Right atrium auricular region (tissue), 2 donors: ENCODE results near the gene CDYL. TPM values are rescaled to one million over a fixed set of nuclear protein-coding genes. Genes with fewer than 3 reads are reported as not detected.

Experiments
- DNase-seq: peaks from one replicate; pipeline ENCODE4 v3.0.0-alpha.2; 2019; ENCODE audit warnings: low spot score
- H3K27ac ChIP-seq, 2 donors: fragments of 200-600 bp; sonication (generic); 1 replicate in 1 of 2; 2 replicates in 1 of 2; pipeline ENCODE4 v1.5.1; 2016 to 2019
- H3K27me3 ChIP-seq, 2 donors: fragments of 200-600 bp; sonication (generic); one replicate each; pipeline versions ENCODE4 v1.5.1 to v1.6.0; 2017 to 2019
- H3K36me3 ChIP-seq: fragments of 200-600 bp; sonication (generic); one replicate; pipeline ENCODE4 v1.5.1; 2016
- H3K4me1 ChIP-seq, 2 donors: fragments of 200-600 bp; sonication (generic); one replicate each; pipeline versions ENCODE4 v1.5.1 to v1.6.0; 2017 to 2019
- H3K4me3 ChIP-seq, 2 donors: fragments of 200-600 bp; sonication (generic); 1 replicate in 1 of 2; 2 replicates in 1 of 2; pipeline ENCODE4 v1.5.1; 2017 to 2019; ENCODE audit warnings: mild to moderate bottlenecking in 1 of 2, moderate library complexity in 1 of 2
- H3K9me3 ChIP-seq, 2 donors: fragments of 200-600 bp; sonication (generic); one replicate each; pipeline ENCODE4 v1.5.1; 2019
- CTCF ChIP-seq, 2 donors: fragments of 200-600 bp; sonication (generic); IDR thresholded peaks; one replicate each; pipeline ENCODE4 v1.5.1; 2019; ENCODE audit warnings: antibody characterized with exemption in 2 of 2
- total RNA-seq, 2 donors: library from RNA; depleted of rRNA; stranded (reverse); fragments of >200 nt; gene quantifications; one replicate each; pipeline ENCODE4 v1.1.0, GENCODE V29; 2016

The CDYL gene
- total RNA-seq, 2 donors from 2014 or later, result 23.7 to 28.9 TPM

DNA sequence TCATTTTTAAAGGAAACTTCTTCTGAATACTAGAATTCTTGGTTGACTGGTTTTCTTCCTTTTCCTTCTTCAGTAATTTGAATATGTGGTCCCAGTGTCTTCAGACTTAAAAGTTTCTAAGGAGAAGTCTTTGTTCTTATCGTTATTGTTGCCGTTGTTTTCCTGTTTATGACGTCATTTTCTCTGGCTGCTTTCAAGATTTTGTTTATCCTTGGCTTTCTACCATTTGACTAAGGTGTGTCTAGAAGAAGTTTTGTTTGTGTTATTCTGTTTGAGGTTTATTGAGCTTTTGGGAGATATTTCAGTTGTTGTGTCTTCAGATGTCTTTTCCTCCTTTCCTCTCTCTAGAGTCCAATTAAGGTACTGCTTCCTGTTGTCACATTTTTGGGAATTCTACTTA, 24.5 kb downstream of the CDYL start:
- Histone ChIP-seq H3K4me1 (peaks cover 0 to 28% of the 10 kb centered on the region in 2 donors), H3K36me3 (no peaks in the 10 kb centered on the region), H3K9me3 (peaks cover 0 to 13% of the 10 kb centered on the region in 2 donors), H3K27ac (no peak overlapping the region), H3K27me3 (no peaks in the 10 kb centered on the region), H3K4me3 (no peak overlapping the region)
- no peak for DNase-seq
- no peak for TF ChIP-seq CTCF (IDR thresholded peaks at IDR 0.05)

DNA sequence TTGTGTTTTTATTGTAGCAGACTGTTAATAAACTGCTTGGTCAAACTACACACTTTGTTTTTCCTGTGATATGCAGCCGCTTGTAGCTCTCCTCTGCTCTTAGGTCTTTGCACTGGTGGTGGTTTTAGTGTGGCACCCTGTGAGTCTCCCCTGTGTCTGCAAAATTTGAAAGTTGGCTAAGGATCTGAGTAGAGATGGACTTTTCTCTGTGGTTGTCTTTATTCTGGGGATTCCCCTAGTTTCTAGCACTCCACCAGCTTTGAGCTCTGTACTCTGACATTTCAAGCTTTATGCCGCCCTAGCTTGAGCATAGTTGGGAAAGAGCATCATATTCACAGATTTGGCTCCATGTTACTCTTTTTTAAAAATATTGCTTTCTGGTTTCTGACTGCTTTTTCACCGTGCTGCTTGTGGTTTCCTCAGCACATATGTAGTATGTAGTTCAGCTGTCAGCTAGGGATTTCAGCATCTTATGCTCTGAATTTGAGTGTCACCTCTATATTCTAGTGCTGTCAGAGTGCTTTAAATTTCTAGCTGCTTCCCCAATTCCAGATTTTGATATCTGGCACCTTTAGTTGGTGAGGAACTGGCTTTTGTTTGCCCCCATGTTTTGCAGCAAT, 25.4 kb downstream of the CDYL start:
- peaks cover 0 to 13% of the 10 kb centered on the region in 2 donors for H3K9me3 ChIP-seq
- peaks cover 0 to 37% of the 10 kb centered on the region in 2 donors for H3K4me1 ChIP-seq
- H3K27ac ChIP-seq, result no peak overlapping the region
- H3K4me3 ChIP-seq, result no peak overlapping the region
- H3K27me3 ChIP-seq, result no peaks in the 10 kb centered on the region
- TF ChIP-seq CTCF (IDR thresholded peaks at IDR 0.05), result no peak
- no peaks in the 10 kb centered on the region for H3K36me3 ChIP-seq
- DNase-seq, result no peak

DNA sequence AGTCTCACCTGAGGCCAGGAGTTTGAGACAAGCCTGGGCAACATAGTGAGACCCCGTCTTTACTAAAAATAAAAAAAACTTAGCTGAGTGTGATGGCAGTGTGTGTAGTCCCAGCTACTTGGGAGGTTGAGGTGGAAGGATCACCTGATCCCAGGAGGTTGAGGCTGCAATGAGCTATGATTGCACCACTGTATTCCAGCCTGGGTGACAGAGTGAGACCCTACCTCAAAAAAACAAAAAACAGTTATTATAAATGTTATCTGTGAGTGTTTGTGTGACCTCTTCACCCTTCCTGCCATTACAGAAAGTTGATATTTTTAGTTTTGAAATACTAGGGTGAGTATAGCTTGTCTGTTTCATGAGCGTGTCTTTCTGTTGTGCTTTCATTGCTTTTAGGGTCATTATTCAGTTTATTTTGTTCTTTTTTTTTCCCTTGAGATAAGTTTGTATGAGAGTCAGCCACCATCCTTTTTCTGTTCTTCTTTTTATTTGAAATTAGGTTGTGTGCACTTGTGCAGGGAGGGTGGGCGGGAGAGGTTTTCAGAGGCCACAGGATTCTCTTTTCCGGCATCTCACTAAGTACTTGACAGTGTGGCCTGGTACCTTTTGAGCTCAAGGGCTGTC, 26.2 kb downstream of the CDYL start:
- Histone ChIP-seq H3K36me3 (no peaks in the 10 kb centered on the region), H3K4me1 (peaks cover 0 to 38% of the 10 kb centered on the region in 2 donors), H3K27ac (no peak overlapping the region), H3K4me3 (no peak overlapping the region), H3K9me3 (peaks cover 0 to 13% of the 10 kb centered on the region in 2 donors), H3K27me3 (no peaks in the 10 kb centered on the region)
- no peak for DNase-seq
- TF ChIP-seq CTCF (IDR thresholded peaks at IDR 0.05), result no peak

DNA sequence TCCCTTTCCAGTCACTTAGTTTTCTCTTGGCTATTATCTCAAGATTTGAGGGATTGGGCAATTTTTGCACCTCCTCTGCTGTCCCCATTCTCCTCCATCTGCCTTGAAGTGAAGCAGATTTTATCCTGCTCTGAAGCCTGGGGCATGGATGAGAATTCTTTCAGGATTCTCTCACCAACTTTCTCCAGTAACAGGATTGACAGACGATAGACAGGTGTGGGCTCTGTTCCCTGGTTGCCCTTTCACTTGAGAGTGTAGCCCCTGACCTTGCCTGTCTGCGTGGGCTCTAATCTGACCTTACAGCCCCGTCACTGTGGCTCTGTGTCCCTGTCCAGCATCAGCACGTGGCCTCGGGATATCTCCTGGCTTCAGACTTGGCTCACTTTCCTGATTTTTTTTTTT, 27.1 kb downstream of the CDYL start:
- Histone ChIP-seq H3K9me3 (peaks cover 0 to 13% of the 10 kb centered on the region in 2 donors), H3K4me1 (peaks cover 0 to 38% of the 10 kb centered on the region in 2 donors), H3K36me3 (no peaks in the 10 kb centered on the region), H3K27me3 (no peaks in the 10 kb centered on the region), H3K4me3 (no peak overlapping the region), H3K27ac (no peak overlapping the region)
- DNase-seq, result no peak
- no peak for TF ChIP-seq CTCF (IDR thresholded peaks at IDR 0.05)

DNA sequence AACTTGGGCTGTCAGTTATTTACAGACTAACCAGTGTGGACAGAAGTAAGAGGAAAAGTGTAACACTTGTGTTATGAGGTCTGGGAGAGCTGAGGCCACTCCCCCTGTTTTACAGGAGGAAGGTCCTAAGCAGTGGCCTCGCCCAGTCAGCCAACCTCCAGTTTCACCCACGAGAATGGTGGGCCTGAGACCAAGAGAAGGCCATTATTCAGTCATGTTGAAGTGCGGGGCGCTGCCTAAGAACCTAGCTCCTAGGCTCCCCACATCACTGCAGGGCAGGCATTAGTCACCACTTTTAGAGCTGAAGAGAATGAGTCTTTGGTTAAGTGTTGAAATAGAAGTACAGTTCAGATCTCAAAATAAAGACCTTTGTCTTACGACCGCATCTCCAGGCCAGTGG, 27.9 kb downstream of the CDYL start:
- no peak overlapping the region for H3K27ac ChIP-seq
- DNase-seq, result no peak
- TF ChIP-seq CTCF (IDR thresholded peaks at IDR 0.05), result no peak
- peaks cover 0 to 38% of the 10 kb centered on the region in 2 donors for H3K4me1 ChIP-seq
- no peaks in the 10 kb centered on the region for H3K36me3 ChIP-seq
- no peaks in the 10 kb centered on the region for H3K27me3 ChIP-seq
- H3K9me3 ChIP-seq, result peaks cover 0 to 13% of the 10 kb centered on the region in 2 donors
- no peak overlapping the region for H3K4me3 ChIP-seq
